ENCODE data around the gene OSBPL9. TPM values are rescaled to one million over a fixed set of nuclear protein-coding genes. Genes with fewer than 3 reads are reported as not detected.

Gene OSBPL9
- total and polyA plus RNA-seq, 2 experiments from 2014 or later = 82.7 to 102 TPM

DNA sequence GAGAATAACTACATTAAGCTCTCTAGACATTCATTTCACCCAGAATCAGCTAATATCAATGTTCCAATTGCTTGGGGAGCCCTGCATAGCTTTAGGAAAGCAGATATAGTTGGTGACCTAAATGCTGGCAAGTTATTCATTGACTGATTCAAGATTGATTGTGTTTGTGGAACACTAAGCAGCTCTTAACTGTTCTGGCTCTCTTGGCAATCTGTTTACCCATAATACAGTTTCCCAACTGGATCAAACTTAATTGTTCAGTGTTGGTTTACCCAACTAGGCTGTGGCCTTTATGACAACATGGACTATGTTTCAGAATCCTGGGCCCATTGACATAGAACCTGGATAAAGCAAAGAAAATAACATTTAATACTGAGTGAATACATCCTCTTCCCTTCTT, 178.0 kb downstream of the OSBPL9 start (continued):
- TF ChIP-seq, protein P1, sequence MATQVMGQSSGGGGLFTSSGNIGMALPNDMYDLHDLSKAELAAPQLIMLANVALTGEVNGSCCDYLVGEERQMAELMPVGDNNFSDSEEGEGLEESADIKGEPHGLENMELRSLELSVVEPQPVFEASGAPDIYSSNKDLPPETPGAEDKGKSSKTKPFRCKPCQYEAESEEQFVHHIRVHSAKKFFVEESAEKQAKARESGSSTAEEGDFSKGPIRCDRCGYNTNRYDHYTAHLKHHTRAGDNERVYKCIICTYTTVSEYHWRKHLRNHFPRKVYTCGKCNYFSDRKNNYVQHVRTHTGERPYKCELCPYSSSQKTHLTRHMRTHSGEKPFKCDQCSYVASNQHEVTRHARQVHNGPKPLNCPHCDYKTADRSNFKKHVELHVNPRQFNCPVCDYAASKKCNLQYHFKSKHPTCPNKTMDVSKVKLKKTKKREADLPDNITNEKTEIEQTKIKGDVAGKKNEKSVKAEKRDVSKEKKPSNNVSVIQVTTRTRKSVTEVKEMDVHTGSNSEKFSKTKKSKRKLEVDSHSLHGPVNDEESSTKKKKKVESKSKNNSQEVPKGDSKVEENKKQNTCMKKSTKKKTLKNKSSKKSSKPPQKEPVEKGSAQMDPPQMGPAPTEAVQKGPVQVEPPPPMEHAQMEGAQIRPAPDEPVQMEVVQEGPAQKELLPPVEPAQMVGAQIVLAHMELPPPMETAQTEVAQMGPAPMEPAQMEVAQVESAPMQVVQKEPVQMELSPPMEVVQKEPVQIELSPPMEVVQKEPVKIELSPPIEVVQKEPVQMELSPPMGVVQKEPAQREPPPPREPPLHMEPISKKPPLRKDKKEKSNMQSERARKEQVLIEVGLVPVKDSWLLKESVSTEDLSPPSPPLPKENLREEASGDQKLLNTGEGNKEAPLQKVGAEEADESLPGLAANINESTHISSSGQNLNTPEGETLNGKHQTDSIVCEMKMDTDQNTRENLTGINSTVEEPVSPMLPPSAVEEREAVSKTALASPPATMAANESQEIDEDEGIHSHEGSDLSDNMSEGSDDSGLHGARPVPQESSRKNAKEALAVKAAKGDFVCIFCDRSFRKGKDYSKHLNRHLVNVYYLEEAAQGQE (IDR thresholded peaks at IDR 0.05; ENCODE audit: unreplicated experiment) = no peak
- TF ChIP-seq, protein P2, sequence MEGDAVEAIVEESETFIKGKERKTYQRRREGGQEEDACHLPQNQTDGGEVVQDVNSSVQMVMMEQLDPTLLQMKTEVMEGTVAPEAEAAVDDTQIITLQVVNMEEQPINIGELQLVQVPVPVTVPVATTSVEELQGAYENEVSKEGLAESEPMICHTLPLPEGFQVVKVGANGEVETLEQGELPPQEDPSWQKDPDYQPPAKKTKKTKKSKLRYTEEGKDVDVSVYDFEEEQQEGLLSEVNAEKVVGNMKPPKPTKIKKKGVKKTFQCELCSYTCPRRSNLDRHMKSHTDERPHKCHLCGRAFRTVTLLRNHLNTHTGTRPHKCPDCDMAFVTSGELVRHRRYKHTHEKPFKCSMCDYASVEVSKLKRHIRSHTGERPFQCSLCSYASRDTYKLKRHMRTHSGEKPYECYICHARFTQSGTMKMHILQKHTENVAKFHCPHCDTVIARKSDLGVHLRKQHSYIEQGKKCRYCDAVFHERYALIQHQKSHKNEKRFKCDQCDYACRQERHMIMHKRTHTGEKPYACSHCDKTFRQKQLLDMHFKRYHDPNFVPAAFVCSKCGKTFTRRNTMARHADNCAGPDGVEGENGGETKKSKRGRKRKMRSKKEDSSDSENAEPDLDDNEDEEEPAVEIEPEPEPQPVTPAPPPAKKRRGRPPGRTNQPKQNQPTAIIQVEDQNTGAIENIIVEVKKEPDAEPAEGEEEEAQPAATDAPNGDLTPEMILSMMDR (conservative IDR thresholded peaks at IDR 0.05; ENCODE audit: low read depth in 2 of 2) = no peak
- no peak for TF ChIP-seq NANOG (IDR thresholded peaks at IDR 0.05; ENCODE audit: borderline replicate concordance)
- TF ChIP-seq CREB1 (CRISPR knock-in tag; IDR thresholded peaks at IDR 0.05; ENCODE audit: low read depth) = no peak

DNA sequence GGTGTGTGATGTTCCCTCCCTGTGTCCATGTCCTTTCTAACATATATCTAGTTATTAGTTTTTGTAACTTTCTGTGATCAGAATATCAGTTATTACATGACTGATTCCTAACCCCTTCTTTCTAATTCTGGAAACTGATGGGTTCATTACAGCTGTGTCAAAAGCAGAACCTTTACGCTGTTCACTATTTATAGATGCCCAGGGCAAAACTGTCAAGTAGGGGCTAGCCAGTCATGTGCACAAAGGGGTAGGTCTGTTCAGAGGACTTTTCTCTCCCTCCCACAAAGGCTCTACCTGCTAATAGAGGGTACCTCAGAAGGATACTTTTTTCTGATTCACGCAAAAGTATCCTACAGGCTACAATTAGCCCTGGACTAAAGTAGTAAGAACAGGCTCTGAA, 182.5 kb downstream of the OSBPL9 start:
- Histone ChIP-seq H2AFZ (no peak overlapping the region), H4K20me1 (replicated peaks; ENCODE audit: insufficient read depth) (0 out of 2 replicates have a peak, but pooled peaks cover 5% of the 10 kb centered on the region), H3K4me1 (ENCODE audit: insufficient read depth) (no peaks in the 10 kb centered on the region), H3K27ac (ENCODE audit: low read depth) (no peak overlapping the region), H3K4me3 (no peak overlapping the region), H3K27me3 (ENCODE audit: insufficient read depth) (no peaks in the 10 kb centered on the region), H3K36me3 (ENCODE audit: insufficient read depth) (peaks cover 29% of the 10 kb centered on the region), H3K9me2 (ENCODE audit: insufficient read depth) (no peaks in the 10 kb centered on the region), H3F3A (replicated peaks; ENCODE audit: low read depth) (no peaks in the 10 kb centered on the region), H3K79me2 (replicated peaks; ENCODE audit: insufficient read depth) (no peaks in the 10 kb centered on the region), H3K4me2 (no peak overlapping the region)
- no peak for ATAC-seq
- H3K36me3 Mint-ChIP-seq (ENCODE audit: low read depth) = peaks cover 50% of the 10 kb centered on the region
- H3K27ac Mint-ChIP-seq = no peak overlapping the region
- no peaks in the 10 kb centered on the region for H3K27me3 Mint-ChIP-seq (ENCODE audit: insufficient read depth, low read depth, poor library complexity)
- no peak overlapping the region for H3K4me3 Mint-ChIP-seq
- no peaks in the 10 kb centered on the region for H3K9me3 Mint-ChIP-seq
- H3K4me1 Mint-ChIP-seq = no peaks in the 10 kb centered on the region
- DNase-seq (ENCODE audit: low spot score) = no peak
- TF ChIP-seq NANOG (IDR thresholded peaks at IDR 0.05; ENCODE audit: borderline replicate concordance) (no peak), POLR2AphosphoS5 (IDR thresholded peaks at IDR 0.05; ENCODE audit: low read depth) (no peak), EZH2 (IDR thresholded peaks at IDR 0.05; ENCODE audit: low read depth, unreplicated experiment) (no peak), CREB1 (CRISPR knock-in tag; IDR thresholded peaks at IDR 0.05; ENCODE audit: low read depth) (no peak), JUNB (IDR thresholded peaks at IDR 0.05; ENCODE audit: unreplicated experiment) (no peak), EZH2phosphoT487 (IDR thresholded peaks at IDR 0.05; ENCODE audit: unreplicated experiment) (no peak), ZNF331 (CRISPR knock-in tag; IDR thresholded peaks at IDR 0.05; ENCODE audit: low read depth) (no peak), STAT1 (IDR thresholded peaks at IDR 0.05; ENCODE audit: unreplicated experiment) (no peak)
- TF ChIP-seq, protein P3, sequence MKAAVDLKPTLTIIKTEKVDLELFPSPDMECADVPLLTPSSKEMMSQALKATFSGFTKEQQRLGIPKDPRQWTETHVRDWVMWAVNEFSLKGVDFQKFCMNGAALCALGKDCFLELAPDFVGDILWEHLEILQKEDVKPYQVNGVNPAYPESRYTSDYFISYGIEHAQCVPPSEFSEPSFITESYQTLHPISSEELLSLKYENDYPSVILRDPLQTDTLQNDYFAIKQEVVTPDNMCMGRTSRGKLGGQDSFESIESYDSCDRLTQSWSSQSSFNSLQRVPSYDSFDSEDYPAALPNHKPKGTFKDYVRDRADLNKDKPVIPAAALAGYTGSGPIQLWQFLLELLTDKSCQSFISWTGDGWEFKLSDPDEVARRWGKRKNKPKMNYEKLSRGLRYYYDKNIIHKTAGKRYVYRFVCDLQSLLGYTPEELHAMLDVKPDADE (IDR thresholded peaks at IDR 0.05) = no peak
- TF ChIP-seq, protein P2 (conservative IDR thresholded peaks at IDR 0.05; ENCODE audit: low read depth in 2 of 2) = no peak
